H9 (cell line): Measurements from ENCODE around the gene DDX20. TPM values are rescaled to one million over a fixed set of nuclear protein-coding genes. Genes with fewer than 3 reads are reported as not detected.

ENCODE experiments used
- DNase-seq: peaks from one replicate; pipeline ENCODE4 v3.0.0-alpha.2; 2017
- H2AFZ ChIP-seq: one replicate; pipeline ENCODE4 v1.6.1; 2013; ENCODE audit warnings: mild to moderate bottlenecking, low read length, control low read depth, moderate library complexity
- H2AK5ac ChIP-seq: 2 replicates; pipeline ENCODE4 v1.6.1; 2013; ENCODE audit warnings: low read length, control low read depth, mixed read lengths; ENCODE audit not compliant: insufficient read length
- H2BK120ac ChIP-seq: one replicate; pipeline ENCODE4 v1.6.1; 2013; ENCODE audit warnings: low read depth, mild to moderate bottlenecking, low read length, control low read depth, inconsistent platforms; ENCODE audit not compliant: poor library complexity, severe bottlenecking
- H2BK12ac ChIP-seq: 2 replicates; pipeline ENCODE4 v1.6.1; 2013; ENCODE audit warnings: low read length, control low read depth, mixed read lengths, low read depth; ENCODE audit not compliant: insufficient read length
- H2BK15ac ChIP-seq: 2 replicates; pipeline ENCODE4 v1.6.1; 2013; ENCODE audit warnings: low read depth, low read length, control low read depth
- H2BK20ac ChIP-seq: one replicate; pipeline ENCODE4 v1.6.1; 2013; ENCODE audit warnings: low read depth, mild to moderate bottlenecking, low read length, control low read depth, inconsistent platforms; ENCODE audit not compliant: poor library complexity, severe bottlenecking
- H2BK5ac ChIP-seq: 2 replicates; pipeline ENCODE4 v1.6.1; 2013; ENCODE audit warnings: low read length, control low read depth, mixed read lengths; ENCODE audit not compliant: insufficient read length
- H3K14ac ChIP-seq: 2 replicates; pipeline ENCODE4 v1.6.1; 2013; ENCODE audit warnings: low read length, control low read depth; ENCODE audit not compliant: insufficient read depth
- H3K18ac ChIP-seq: 2 replicates; pipeline ENCODE4 v1.6.1; 2013; ENCODE audit warnings: low read depth, mild to moderate bottlenecking, mixed read lengths, low read length, control low read depth; ENCODE audit not compliant: insufficient read length
- H3K23ac ChIP-seq: 2 replicates; pipeline ENCODE4 v1.6.1; 2013; ENCODE audit warnings: low read length, control low read depth, mixed read lengths, low read depth; ENCODE audit not compliant: insufficient read length
- H3K23me2 ChIP-seq: 2 replicates; pipeline ENCODE4 v1.6.1; 2013; ENCODE audit warnings: low read depth, mild to moderate bottlenecking, mixed read lengths, low read length, control low read depth; ENCODE audit not compliant: insufficient read length, poor library complexity, severe bottlenecking
- H3K27ac ChIP-seq: 2 replicates; pipeline ENCODE4 v1.5.1; 2013; ENCODE audit warnings: low read length, control low read depth, mixed read lengths, low read depth; ENCODE audit not compliant: insufficient read length
- H3K27me3 ChIP-seq: 2 replicates; pipeline ENCODE4 v1.6.1; 2013; ENCODE audit warnings: low read length, control low read depth, inconsistent platforms; ENCODE audit not compliant: insufficient read depth
- H3K4ac ChIP-seq: 2 replicates; pipeline ENCODE4 v1.6.1; 2013; ENCODE audit warnings: low read depth, mild to moderate bottlenecking, control low read depth, inconsistent platforms, low read length, moderate library complexity
- H3K4me1 ChIP-seq: 2 replicates; pipeline ENCODE4 v1.6.1; 2013; ENCODE audit warnings: low read length, control low read depth, inconsistent platforms; ENCODE audit not compliant: insufficient read depth
- H3K4me2 ChIP-seq: 2 replicates; pipeline ENCODE4 v1.6.1; 2013; ENCODE audit warnings: low read length, control low read depth, mixed read lengths; ENCODE audit not compliant: insufficient read length, insufficient read depth
- H3K56ac ChIP-seq: 2 replicates; pipeline ENCODE4 v1.6.1; 2013; ENCODE audit warnings: low read depth, mild to moderate bottlenecking, mixed read lengths, low read length, control low read depth; ENCODE audit not compliant: insufficient read length
- H3K79me1 ChIP-seq: 2 replicates; pipeline ENCODE4 v1.6.1; 2013; ENCODE audit warnings: low read depth, mild to moderate bottlenecking, moderate library complexity, low read length, control low read depth, inconsistent platforms; ENCODE audit not compliant: insufficient read depth, poor library complexity, severe bottlenecking
- H3K79me2 ChIP-seq: 2 replicates; pipeline ENCODE4 v1.6.1; 2013; ENCODE audit warnings: low read length, control low read depth, inconsistent platforms; ENCODE audit not compliant: insufficient read depth
- H3K9ac ChIP-seq: 2 replicates; pipeline ENCODE4 v1.6.1; 2013; ENCODE audit warnings: low read length, control low read depth, mixed read lengths; ENCODE audit not compliant: insufficient read length; ENCODE audit errors: extremely low read depth
- H3K9me3 ChIP-seq: one replicate; pipeline ENCODE4 v1.6.1; 2013; ENCODE audit warnings: low read depth, low read length, inconsistent platforms; ENCODE audit not compliant: control insufficient read depth
- H3T11ph ChIP-seq: one replicate; pipeline ENCODE4 v1.6.1; 2013; ENCODE audit warnings: mild to moderate bottlenecking, low read length, control low read depth, inconsistent platforms
- H4K20me1 ChIP-seq: one replicate; pipeline ENCODE4 v1.6.1; 2013; ENCODE audit not compliant: control insufficient read depth, insufficient read length, insufficient read depth
- H4K5ac ChIP-seq: 2 replicates; pipeline ENCODE4 v1.6.1; 2013; ENCODE audit warnings: low read depth, mild to moderate bottlenecking, mixed read lengths, low read length, control low read depth; ENCODE audit not compliant: insufficient read length
- H4K8ac ChIP-seq: replicated peaks from 2 replicates; pipeline ENCODE4 v1.6.1; 2013; ENCODE audit warnings: low read length, control low read depth, mixed read lengths, low read depth; ENCODE audit not compliant: insufficient read length
- H4K91ac ChIP-seq: 2 replicates; pipeline ENCODE4 v1.6.1; 2013; ENCODE audit warnings: low read depth, mild to moderate bottlenecking, moderate library complexity, mixed read lengths, low read length, control low read depth; ENCODE audit not compliant: insufficient read length
- H3K27ac Mint-ChIP-seq, 3 experiments: 2 replicates in 2 of 3; 3 replicates in 1 of 3; pipeline ENCODE4 v1.8.0; 2020 to 2021; ENCODE audit warnings: mixed read lengths in 3 of 3, mild to moderate bottlenecking in 1 of 3, moderate library complexity in 1 of 3
- H3K27me3 Mint-ChIP-seq: 2 replicates; pipeline ENCODE4 v1.8.0; 2021; ENCODE audit warnings: low read depth, mild to moderate bottlenecking, moderate library complexity, mixed read lengths
- H3K36me3 Mint-ChIP-seq, 3 experiments: 2 replicates in 2 of 3; 3 replicates in 1 of 3; pipeline ENCODE4 v1.8.0; 2020 to 2021; ENCODE audit warnings: low read depth in 3 of 3, mixed read lengths in 3 of 3; ENCODE audit not compliant: insufficient read depth in 1 of 3
- H3K4me1 Mint-ChIP-seq, 2 experiments: 2 replicates each; pipeline ENCODE4 v1.8.0; 2020; ENCODE audit warnings: mixed read lengths in 2 of 2
- H3K4me3 Mint-ChIP-seq, 2 experiments: 2 replicates in 1 of 2; 3 replicates in 1 of 2; pipeline ENCODE4 v1.8.0; 2020 to 2021; ENCODE audit warnings: mild to moderate bottlenecking in 2 of 2, mixed read lengths in 2 of 2, moderate library complexity in 1 of 2
- H3K9me3 Mint-ChIP-seq, 2 experiments: 2 replicates in 1 of 2; 3 replicates in 1 of 2; pipeline ENCODE4 v1.8.0; 2020; ENCODE audit warnings: mild to moderate bottlenecking in 2 of 2, mixed read lengths in 2 of 2, moderate library complexity in 1 of 2
- CTCF ChIP-seq: fragments of 200-600 bp; sonication (generic); conservative IDR thresholded peaks from 3 replicates; pipeline ENCODE4 v1.8.0; 2021; ENCODE audit warnings: antibody characterized with exemption, mild to moderate bottlenecking
- WGBS: extraction: QIAGEN DNeasy Blood & Tissue Kit; methylation state at CpG from one replicate; pipeline ENCODE4 v1.1.7; 2013; ENCODE audit warnings: missing lambda C conversion rate, low lambda C conversion rate, mixed read lengths; ENCODE audit not compliant: insufficient read length; ENCODE audit errors: extremely low coverage; 5-methylcytosine and 5-hydroxymethylcytosine counted together
- total RNA-seq: library from RNA; stranded (reverse); gene quantifications from 2 replicates; pipeline ENCODE4 v1.2.1, GENCODE V29; 2021

Gene DDX20
- total RNA-seq, 1 experiment from 2014 or later = 38.3 TPM

- Histone ChIP-seq H3K9ac (no peak overlapping the region), H3K4ac (no peak overlapping the region), H3K56ac (no peak overlapping the region), H2BK12ac (no peak overlapping the region), H3K14ac (no peak overlapping the region), H3K23me2 (no peaks in the 10 kb centered on the region), H4K5ac (no peak overlapping the region), H3K18ac (no peak overlapping the region), H3K79me1 (no peaks in the 10 kb centered on the region), H2BK5ac (no peak overlapping the region), H3K4me1 (no peaks in the 10 kb centered on the region), H3T11ph (no peak overlapping the region), H3K23ac (no peak overlapping the region), H2BK15ac (no peak overlapping the region), H2BK20ac (no peak overlapping the region), H4K91ac (no peak overlapping the region), H3K27me3 (no peaks in the 10 kb centered on the region), H4K8ac (no peak overlapping the region), H3K4me2 (no peak overlapping the region), H2AK5ac (no peak overlapping the region), H3K79me2 (no peaks in the 10 kb centered on the region), H3K9me3 (no peaks in the 10 kb centered on the region), H2AFZ (no peak overlapping the region), H3K27ac (no peak overlapping the region), H2BK120ac (no peak overlapping the region), H4K20me1 (no peaks in the 10 kb centered on the region)
- no CpG with 5 or more reads among the region's 9 CpGs for WGBS
- Mint-ChIP-seq H3K36me3 (peaks cover 4 to 28% (median 26%) of the 10 kb centered on the region in 3 experiments), H3K4me3 (no peak overlapping the region), H3K27ac (no peak overlapping the region; a peak in 1 of 7 replicates), H3K27me3 (no peaks in the 10 kb centered on the region), H3K9me3 (no peaks in the 10 kb centered on the region), H3K4me1 (no peaks in the 10 kb centered on the region)
- no peak for DNase-seq
- TF ChIP-seq CTCF = no peak
These were observed 47.8 kb upstream of the DDX20 start for GRCh38 chr1:111707906-111708305.
